RWPE2 (cell line): ENCODE results near the gene TRIP4.
"Not testable (repeated sequence)": the region's sequence is repeated elsewhere in the genome, so short reads cannot be mapped to it uniquely, and the experiment has no call there.

Experiments used
- ATAC-seq: fragments of 200-7000 bp; cut with Tn5 transposase; 3 replicates; pipeline ENCODE4 v1.9.1; 2021; ENCODE audit warnings: low read depth
- DNase-seq: peaks from one replicate; pipeline ENCODE4 v3.0.0-alpha.2; 2020; ENCODE audit warnings: low spot score
- H3K27ac ChIP-seq: fragments of 450-650 bp; 2 replicates; pipeline ENCODE4 v1.5.1; 2017; ENCODE audit warnings: mild to moderate bottlenecking; ENCODE audit not compliant: poor library complexity, severe bottlenecking
- H3K27me3 ChIP-seq: fragments of 250-450 bp; sonication (Bioruptor Pico); 2 replicates; pipeline ENCODE4 v1.5.1; 2021; ENCODE audit warnings: mild to moderate bottlenecking, moderate library complexity; ENCODE audit not compliant: insufficient read depth, poor library complexity, severe bottlenecking
- H3K36me3 ChIP-seq: fragments of 250-450 bp; sonication (Bioruptor Pico); 2 replicates; pipeline ENCODE4 v1.5.1; 2020; ENCODE audit warnings: low read depth, mild to moderate bottlenecking, moderate library complexity
- H3K4me1 ChIP-seq: fragments of 250-450 bp; sonication (Bioruptor Pico); 2 replicates; pipeline ENCODE4 v1.5.1; 2021; ENCODE audit warnings: mild to moderate bottlenecking, moderate library complexity; ENCODE audit not compliant: insufficient read depth, poor library complexity, severe bottlenecking
- H3K4me3 ChIP-seq: fragments of 250-450 bp; sonication (Bioruptor Pico); 2 replicates; pipeline ENCODE4 v1.5.1; 2021; ENCODE audit warnings: mild to moderate bottlenecking, moderate library complexity; ENCODE audit not compliant: severe bottlenecking
- H3K9me3 ChIP-seq: fragments of 250-450 bp; sonication (Bioruptor Pico); 2 replicates; pipeline ENCODE4 v1.5.1; 2021; ENCODE audit warnings: mild to moderate bottlenecking, moderate library complexity; ENCODE audit not compliant: severe bottlenecking
- TF ChIP-seq, protein P1 (sequence below): fragments of 450-650 bp; IDR thresholded peaks from one replicate; pipeline ENCODE4 v1.5.1; 2017; ENCODE audit warnings: mild to moderate bottlenecking, moderate library complexity; ENCODE audit not compliant: poor library complexity, severe bottlenecking

TRIP4 gene

DNA sequence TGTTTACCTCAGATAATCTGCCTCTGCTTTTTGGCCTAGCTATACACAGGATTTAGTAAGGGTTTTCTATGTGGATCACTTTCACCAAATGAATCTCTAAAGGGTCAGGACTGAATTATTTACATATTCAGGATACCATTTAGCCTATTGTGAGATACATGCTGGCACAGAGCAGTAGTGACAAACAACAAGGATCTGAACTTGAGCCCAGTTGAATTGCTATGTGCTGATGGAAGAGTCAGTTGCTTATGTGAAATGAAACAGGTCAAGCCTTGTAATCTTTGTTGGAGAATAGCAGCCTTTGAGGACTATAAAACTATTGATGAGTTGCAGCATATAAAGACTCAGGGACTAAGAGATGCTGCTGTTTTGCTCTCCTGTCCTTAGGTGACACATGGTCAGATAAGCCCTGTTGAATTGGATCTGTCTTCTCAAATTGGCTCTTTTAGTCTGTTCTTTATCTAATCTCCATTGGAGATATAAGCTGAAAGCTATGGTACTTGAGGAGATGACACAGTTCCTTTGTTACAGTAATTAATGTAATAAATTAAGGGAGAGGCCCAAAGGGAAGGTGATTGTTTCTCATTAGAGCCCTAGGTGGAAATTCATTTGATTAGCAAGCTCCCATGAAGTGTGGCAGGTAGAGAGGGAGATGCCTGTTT is 103.1 kb downstream of the TRIP4 start:
- TF ChIP-seq, protein P1, sequence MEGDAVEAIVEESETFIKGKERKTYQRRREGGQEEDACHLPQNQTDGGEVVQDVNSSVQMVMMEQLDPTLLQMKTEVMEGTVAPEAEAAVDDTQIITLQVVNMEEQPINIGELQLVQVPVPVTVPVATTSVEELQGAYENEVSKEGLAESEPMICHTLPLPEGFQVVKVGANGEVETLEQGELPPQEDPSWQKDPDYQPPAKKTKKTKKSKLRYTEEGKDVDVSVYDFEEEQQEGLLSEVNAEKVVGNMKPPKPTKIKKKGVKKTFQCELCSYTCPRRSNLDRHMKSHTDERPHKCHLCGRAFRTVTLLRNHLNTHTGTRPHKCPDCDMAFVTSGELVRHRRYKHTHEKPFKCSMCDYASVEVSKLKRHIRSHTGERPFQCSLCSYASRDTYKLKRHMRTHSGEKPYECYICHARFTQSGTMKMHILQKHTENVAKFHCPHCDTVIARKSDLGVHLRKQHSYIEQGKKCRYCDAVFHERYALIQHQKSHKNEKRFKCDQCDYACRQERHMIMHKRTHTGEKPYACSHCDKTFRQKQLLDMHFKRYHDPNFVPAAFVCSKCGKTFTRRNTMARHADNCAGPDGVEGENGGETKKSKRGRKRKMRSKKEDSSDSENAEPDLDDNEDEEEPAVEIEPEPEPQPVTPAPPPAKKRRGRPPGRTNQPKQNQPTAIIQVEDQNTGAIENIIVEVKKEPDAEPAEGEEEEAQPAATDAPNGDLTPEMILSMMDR = no peak
- no peak overlapping the region for H3K27ac ChIP-seq
- no peak for DNase-seq

DNA sequence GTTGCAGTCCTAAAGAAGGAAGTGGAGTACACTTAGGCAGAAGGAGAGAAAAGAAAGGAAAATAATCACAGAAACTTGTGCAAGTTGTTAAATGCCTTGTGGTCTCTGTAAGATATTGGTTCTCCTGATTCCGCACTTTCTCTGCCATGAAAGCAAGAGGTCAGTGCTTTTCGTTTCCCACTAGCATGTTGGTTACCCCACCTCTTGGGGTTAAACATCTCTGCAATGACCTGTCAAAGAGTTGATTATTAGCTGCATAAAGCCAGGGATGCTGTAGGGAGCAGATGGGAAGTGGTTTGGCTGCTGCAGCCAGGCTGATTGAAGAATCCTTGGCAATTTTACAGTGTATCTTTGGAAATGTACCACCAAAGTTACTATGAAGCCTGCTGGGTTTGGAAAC is 106.0 kb downstream of the TRIP4 start:
- ATAC-seq = no peak
- TF ChIP-seq, protein P1 = no peak
- no peak overlapping the region for H3K27ac ChIP-seq
- H3K9me3 ChIP-seq = no peaks in the 10 kb centered on the region
- H3K4me3 ChIP-seq = no peak overlapping the region
- no peak for DNase-seq
- H3K4me1 ChIP-seq = no peaks in the 10 kb centered on the region
- H3K27me3 ChIP-seq = no peaks in the 10 kb centered on the region
- H3K36me3 ChIP-seq = peaks cover 36% of the 10 kb centered on the region

More for the DNA sequence above, 103.1 kb downstream of the TRIP4 start:
- Histone ChIP-seq H3K4me3 (no peak overlapping the region), H3K9me3 (no peaks in the 10 kb centered on the region), H3K27me3 (no peaks in the 10 kb centered on the region), H3K36me3 (peaks cover 39% of the 10 kb centered on the region), H3K4me1 (no peaks in the 10 kb centered on the region)
- ATAC-seq = no peak

DNA sequence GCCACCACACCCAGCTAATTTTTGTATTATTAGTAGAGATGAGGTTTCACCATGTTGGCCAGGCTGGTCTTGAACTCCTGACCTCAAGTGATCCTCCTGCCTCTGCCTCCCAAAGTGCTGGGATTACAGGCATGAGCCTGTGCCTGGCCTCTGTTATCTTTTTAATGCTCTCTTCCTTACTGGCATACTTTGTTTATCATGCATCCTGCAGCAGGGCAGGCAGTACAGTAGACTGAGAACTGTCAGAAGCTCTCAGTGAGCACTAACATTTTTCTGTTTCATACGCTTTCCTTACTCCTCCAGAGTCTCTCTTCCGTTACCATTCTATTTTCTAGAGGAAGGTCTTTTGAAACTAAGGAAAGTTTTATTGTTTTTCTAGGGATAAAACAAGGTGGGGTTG is 108.3 kb downstream of the TRIP4 start:
- H3K4me1 ChIP-seq = not testable (repeated sequence)

DNA sequence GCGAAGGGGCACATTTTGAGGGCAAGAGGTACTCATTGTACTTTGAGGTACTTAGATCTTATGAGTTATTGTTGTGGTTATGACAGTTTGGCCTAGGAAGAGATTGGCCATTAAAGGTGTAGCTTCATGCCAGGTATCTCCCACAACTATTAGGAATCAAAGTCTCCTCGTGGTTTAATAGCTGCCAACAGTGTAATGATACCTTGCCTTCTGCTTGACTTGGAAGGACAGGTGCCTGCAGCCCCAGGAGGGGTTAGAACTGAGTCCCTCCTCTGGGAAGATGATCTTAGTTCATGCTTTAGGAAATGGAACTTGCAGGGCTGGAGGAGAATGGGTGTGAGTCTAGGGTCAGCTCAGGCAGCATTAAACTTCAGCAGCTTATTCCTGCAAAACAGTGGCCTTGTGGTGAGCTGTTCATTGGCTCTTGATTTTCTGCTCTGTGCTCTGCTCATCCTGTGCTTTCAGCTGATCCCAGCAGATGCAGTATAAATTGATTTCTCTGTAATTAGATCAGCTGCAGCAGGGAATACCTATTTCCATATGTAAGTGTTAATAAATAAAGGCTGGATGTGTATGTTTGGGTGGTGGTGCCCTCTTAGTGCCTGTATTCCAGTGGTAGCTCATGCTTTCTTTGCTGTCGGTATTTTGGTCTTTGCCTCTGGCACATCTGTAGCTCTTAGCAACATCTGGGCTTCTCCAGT is 113.2 kb downstream of the TRIP4 start:
- Histone ChIP-seq H3K36me3 (peaks cover 71% of the 10 kb centered on the region), H3K4me1 (no peaks in the 10 kb centered on the region), H3K27ac (no peak overlapping the region), H3K9me3 (no peaks in the 10 kb centered on the region), H3K27me3 (no peaks in the 10 kb centered on the region), H3K4me3 (no peak overlapping the region)
- DNase-seq (no peak), ATAC-seq (no peak)
- TF ChIP-seq, protein P1 = no peak

More for the DNA sequence above, 108.3 kb downstream of the TRIP4 start:
- H3K27me3 ChIP-seq, H3K27ac ChIP-seq, H3K9me3 ChIP-seq, ATAC-seq, H3K4me3 ChIP-seq, DNase-seq: not testable (repeated sequence)
- H3K36me3 ChIP-seq = peaks cover 43% of the 10 kb centered on the region

DNA sequence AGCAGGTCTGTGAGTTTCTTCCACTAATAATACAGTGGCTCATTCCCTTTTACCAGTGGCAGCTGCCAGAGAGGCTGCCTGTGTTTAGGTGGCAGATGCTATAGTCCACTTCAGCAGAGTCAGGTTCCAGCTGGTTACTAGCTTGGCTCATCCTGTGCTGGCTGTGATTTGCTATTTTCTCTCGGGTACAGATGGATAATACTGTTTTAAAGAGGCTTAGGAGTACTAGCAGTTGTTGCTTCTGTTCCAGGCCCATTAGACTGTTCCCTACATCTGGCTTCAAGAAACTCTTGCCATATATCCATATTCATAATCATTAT is 113.7 kb downstream of the TRIP4 start:
- peaks cover 73% of the 10 kb centered on the region for H3K36me3 ChIP-seq
- H3K4me1 ChIP-seq = no peaks in the 10 kb centered on the region
- H3K9me3 ChIP-seq = no peaks in the 10 kb centered on the region
- ATAC-seq (no peak; the same call in 2 of the 3 replicates), DNase-seq (no peak)
- H3K27me3 ChIP-seq = no peaks in the 10 kb centered on the region
- TF ChIP-seq, protein P1 = no peak
- no peak overlapping the region for H3K4me3 ChIP-seq
- H3K27ac ChIP-seq = no peak overlapping the region
